Panc1 (cell line): ENCODE measurements around the gene MCU.

Experiments used
- SIN3A ChIP-seq: IDR thresholded peaks from 2 replicates; pipeline ENCODE4 v1.6.1; 2012; ENCODE audit warnings: low read depth, mild to moderate bottlenecking, low read length, moderate library complexity, borderline replicate concordance; ENCODE audit not compliant: insufficient read depth
- TF ChIP-seq, protein P1 (sequence below): fragments of 450-650 bp; IDR thresholded peaks from 2 replicates; pipeline ENCODE4 v1.5.1; 2017; ENCODE audit warnings: mild to moderate bottlenecking

DNA sequence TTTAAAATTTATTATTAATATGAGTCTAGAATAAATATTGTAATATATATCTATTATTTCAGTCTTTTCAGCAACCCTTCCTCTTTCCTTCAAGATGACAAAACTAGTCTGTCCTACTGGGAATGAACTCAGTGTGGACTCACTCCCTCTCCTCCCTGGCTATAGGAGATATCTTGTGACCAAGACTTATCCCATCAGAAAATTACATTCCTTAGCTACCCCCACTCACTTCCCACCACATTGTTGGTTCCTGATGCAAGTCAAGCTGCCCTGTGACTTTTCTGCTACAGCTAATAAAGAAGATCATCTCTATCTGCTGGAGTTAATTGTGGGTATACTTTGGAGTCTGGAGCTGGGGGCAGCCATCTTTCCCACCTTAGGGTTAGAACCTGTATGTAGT lies 28.0 kb upstream of the MCU start:
- TF ChIP-seq, protein P1, sequence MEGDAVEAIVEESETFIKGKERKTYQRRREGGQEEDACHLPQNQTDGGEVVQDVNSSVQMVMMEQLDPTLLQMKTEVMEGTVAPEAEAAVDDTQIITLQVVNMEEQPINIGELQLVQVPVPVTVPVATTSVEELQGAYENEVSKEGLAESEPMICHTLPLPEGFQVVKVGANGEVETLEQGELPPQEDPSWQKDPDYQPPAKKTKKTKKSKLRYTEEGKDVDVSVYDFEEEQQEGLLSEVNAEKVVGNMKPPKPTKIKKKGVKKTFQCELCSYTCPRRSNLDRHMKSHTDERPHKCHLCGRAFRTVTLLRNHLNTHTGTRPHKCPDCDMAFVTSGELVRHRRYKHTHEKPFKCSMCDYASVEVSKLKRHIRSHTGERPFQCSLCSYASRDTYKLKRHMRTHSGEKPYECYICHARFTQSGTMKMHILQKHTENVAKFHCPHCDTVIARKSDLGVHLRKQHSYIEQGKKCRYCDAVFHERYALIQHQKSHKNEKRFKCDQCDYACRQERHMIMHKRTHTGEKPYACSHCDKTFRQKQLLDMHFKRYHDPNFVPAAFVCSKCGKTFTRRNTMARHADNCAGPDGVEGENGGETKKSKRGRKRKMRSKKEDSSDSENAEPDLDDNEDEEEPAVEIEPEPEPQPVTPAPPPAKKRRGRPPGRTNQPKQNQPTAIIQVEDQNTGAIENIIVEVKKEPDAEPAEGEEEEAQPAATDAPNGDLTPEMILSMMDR = no peak
- no peak for TF ChIP-seq SIN3A
